GM21723 (cell line): ENCODE measurements around the gene SAP130.

Experiments
- ATAC-seq: cut with Tn5 transposase; IDR thresholded peaks from one replicate; pipeline ENCODE4 v1.9.1; 2021; ENCODE audit warnings: mild to moderate bottlenecking, moderate library complexity; ENCODE audit not compliant: unreplicated experiment

The SAP130 gene

GRCh38 chr2:128027801-128028667 is at the start of gene SAP130:
TSS of gene SAP130 (minus strand) at chr2:128028059. CDS start at chr2:128026292, 1,767 bp downstream.
- peak; percentile 82 for ATAC-seq

GRCh38 chr2:128076461-128077106 is 48.7 kb upstream of the SAP130 start:
- no peak for ATAC-seq

DNA sequence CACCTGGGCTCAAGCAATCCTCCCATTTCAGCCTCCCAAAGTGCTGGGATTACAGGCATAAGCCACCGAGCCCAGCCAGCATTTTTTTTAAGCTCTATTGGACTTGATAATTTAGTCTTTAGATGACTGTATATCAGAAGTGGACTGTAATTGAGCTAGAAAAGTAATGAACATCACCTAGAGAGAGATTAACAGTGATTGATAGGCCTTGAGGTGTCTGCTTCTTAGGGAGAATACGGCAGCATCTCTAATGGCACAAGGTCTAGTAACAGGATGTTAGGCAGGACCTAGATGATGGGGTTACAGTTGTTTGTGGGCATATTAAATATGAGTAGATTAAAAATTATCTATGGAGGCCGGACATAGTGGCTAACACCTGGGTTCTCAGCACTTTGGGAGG is 45.4 kb upstream of the SAP130 start:
- ATAC-seq, result no peak

- ATAC-seq, result no peak
Measured at GRCh38 chr2:128069769-128070168, 41.9 kb upstream of the SAP130 start.

DNA sequence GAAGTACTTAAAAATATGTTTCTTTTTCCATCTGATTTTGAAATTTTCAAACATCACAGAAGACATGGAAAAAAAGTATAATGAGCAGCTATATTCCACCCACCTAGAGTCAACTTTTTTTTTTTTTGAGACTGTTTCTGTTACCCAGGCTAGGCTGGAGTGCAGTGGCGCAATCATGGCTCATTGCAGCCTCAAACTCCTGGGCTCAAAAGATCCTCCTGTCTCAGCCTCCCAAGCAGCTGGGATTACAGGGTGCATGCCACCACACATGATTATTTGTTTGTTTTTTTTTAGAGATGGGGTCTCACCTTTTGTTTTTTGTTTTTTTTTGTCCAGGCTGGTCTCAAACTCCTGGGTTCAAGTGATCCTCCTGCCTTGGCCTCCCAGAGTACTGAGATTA is 36.5 kb upstream of the SAP130 start:
- no peak for ATAC-seq

- ATAC-seq, result no peak
Measured at GRCh38 chr2:128062571-128062970, 34.7 kb upstream of the SAP130 start.

- ATAC-seq, result no peak
Measured at GRCh38 chr2:128058114-128058513, 30.3 kb upstream of the SAP130 start.

DNA sequence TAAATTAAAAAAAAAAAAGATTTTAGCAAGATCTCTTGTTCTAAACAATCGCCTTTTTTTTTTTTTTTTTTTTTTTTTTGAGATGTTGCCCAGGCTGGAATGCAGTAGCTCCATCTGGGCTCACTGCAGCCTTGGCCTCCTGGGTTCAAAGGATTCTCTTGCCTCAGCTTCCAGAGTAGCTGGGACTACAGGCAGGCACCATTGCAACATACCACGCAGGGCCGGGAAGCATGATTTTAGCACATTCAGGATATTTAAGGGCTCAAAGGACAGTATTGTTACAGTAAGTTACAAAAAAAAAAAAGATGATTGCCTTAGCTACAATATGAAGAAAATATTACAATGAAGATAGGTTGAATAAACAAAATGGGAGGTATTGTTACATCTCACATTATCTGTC is 29.5 kb upstream of the SAP130 start:
- ATAC-seq, result no peak

- no peak for ATAC-seq
Measured at GRCh38 chr2:128054104-128054885, 26.4 kb upstream of the SAP130 start.

DNA sequence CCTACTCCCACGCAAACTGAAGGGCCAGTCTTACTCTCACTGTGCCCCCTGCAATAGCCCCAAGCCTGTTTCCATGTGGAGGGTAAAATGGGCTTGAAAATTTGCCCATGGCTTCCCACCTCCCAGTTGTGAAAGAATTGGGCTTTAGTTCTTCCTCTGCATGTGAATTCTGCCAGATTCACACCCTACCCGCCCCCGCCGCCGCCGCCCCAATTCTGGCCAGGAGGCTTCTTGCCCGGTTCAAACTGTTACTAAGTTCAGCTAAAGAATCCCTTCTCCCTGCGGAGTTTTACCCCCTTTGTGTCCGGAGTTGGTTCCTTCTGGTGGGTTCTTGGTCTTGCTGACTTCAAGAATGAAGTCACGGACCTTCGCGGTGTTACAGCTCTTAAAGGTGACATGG is 25.5 kb upstream of the SAP130 start:
- no peak for ATAC-seq

- no peak for ATAC-seq
Measured at GRCh38 chr2:128043041-128043440, 15.2 kb upstream of the SAP130 start.

DNA sequence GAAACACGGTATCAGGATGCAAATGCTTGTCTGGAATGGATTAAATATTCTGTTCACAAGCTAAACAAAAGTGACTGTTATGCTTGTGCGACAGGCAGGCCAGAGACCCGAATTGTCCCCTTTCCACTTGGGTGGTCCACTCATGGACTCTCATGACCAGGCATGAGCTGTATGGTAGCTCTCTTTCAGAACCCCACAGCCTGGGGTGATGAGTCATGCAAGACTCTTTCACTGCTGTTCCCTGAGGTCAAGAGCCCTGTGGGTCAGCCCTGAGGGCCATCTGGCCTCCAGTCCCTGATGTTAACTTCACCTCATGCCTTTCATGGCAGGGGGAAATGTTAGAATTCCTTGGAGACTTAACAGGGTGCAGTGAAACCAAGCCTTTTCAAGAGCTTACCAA is 13.7 kb upstream of the SAP130 start:
- no peak for ATAC-seq

DNA sequence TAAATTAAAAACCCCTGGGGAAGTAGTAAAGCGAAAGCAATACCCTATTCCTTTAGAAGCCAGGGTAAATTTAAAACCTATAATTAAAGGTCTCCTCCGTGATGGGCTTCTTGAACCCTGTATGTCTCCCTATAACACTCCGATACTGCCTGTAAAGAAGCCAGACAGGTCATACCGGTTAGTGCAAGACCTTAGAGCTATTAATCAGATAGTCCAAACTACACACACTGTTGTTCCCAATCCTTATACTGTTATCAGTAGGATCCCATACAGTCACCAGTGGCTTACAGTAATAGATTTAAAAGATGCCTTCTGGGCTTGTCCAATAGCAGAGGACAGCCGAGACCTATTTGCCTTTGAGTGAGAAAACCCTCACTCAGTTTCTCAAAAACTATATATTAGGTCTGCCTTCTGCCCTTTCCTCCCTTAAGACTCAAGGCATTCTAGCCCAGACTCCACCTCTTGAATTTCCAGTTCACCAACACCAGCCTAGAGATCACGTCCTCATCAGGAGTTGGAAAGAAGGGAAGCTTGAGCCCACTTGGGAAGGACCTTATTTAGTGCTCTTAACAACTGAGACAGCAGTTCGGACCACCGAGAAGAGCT is 12.4 kb upstream of the SAP130 start:
- ATAC-seq, result no peak

GRCh38 chr2:128039535-128039934 is 11.7 kb upstream of the SAP130 start:
- ATAC-seq, result no peak

DNA sequence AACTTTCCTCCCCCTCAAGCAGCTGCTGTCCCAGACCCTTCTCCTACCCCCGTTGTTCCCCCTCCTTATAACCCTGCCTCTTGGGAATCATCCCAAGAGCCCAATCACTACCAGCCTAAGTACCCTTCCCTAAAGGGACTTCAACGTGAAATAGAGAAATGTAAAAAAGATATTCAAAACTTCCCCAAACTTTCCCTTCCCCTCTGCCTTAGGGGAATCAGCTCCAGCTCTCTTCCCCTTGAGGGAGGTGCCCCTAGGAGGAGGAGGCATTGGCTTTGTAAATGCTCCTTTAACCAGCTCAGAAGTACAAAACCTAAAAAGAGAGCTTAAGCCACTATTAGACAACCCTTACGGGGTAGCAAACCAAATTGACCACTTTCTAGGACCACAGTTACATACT is 10.6 kb upstream of the SAP130 start:
- ATAC-seq, result no peak

GRCh38 chr2:128037649-128038048 is 9.8 kb upstream of the SAP130 start:
- no peak for ATAC-seq

- ATAC-seq, result no peak
Measured at GRCh38 chr2:128036748-128037607, 9.1 kb upstream of the SAP130 start.

DNA sequence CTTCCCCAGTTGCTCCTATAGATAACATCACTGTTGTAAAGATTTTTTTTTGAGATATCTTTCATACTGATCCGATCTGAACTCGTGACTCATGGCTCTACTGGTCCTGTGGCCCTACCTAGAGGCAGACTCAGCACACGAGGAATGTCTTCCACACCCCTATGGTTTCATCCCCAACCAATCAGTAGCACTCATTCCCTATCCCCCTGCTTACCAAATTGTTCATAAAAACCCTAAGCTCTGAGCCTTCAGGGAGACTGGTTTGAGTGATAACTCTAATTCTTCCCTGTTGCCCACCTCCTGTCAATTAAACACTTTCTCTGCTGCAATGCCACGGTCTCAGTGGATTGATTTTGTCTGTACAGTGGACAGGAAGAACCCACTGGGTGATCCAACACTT is 4.2 kb upstream of the SAP130 start:
- ATAC-seq, result no peak

DNA sequence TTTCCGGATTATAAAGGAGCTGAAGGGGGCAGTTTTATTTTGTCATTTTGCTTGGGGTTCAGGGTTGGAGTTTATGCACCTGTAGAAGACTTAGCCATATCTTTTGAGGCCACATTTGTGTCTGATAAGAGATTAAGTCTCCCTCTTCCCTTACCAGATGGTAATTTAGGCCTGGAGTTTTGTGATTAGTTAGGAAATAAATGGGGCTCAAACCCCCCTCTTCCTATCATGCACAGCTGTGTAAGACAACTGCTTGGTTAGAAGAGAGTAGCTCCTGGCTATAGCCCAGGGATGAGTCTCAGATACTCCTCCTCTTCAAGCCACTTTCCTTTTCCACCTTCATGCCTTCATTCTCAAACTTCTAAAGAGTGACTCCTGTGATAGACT is 802 bp upstream of the SAP130 start:
- no peak for ATAC-seq

DNA sequence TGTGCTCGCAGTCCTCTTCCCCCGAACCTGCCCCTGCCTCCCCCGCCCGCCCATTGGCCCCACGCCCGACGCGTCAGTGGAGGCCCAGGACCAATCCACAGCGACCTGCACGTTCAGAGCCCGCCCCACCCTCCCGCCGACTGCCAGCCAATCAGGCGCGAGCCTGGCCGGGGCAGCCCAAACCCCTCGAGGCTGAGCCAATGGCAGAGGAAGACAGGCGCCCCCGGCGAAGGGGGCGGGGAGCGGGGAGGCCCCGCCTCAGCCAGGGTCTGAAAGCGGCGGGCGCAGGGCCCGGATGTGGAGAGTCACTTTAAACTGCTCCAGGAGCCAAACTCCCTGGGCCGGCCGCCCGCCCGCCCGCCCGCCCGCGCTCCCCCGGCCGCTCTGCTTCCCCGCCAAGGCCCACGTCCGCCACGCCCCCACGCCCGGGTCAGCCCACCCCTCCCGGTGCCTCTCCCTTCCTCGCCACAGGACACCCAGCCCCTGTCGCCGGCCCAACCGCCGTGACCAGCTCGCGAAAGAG is 520 bp downstream of the SAP130 start:
- ATAC-seq, result peak; percentile 84
